Gastroesophageal sphincter (tissue), 3 donors: ENCODE data around the gene SPPL2A.

ENCODE experiments used
- CTCF ChIP-seq, 4 experiments: fragments of 200-600 bp in 2 of 4; fragments of 450-650 bp in 2 of 4; sonication (generic) in 1 of 4; IDR thresholded peaks; one replicate each; pipeline ENCODE4 v1.5.1; 2017 to 2019; ENCODE audit warnings: antibody characterized with exemption in 4 of 4, mild to moderate bottlenecking in 2 of 4, moderate library complexity in 2 of 4
- POLR2AphosphoS5 ChIP-seq: sonication (generic); formaldehyde crosslinking; IDR thresholded peaks from one replicate; pipeline ENCODE4 v1.6.1; 2017; ENCODE audit warnings: antibody characterized with exemption

DNA sequence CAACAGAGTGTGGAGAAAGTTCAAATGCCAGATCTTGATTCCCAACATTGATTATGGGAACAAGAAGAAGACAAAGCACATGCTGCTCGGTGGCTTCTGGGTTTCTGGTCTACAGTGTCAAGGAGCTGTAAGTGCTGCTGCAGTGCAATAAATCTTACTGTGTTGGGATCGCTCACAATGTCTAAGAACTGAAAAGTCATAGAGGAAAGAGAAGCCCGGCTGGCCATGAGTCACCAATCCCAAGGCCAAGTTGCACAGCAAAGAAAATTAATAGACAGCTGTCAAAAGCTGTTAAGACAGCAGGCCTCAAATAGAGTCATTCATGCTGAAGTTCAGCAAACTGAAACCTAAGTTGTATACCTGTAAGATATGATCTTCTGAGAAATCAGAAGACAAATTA lies 33.2 kb upstream of the SPPL2A start:
- TF ChIP-seq CTCF (IDR thresholded peaks at IDR 0.05) (no peak), POLR2AphosphoS5 (no peak)
